ENCODE results near the gene BST1. TPM values are rescaled to one million over a fixed set of nuclear protein-coding genes. Genes with fewer than 3 reads are reported as not detected.

The BST1 gene
- total and polyA plus RNA-seq, 2 of the 8 experiments (the other 6 are each of a cell fraction or from before 2014, with no cell fraction given) = 0.52 to 0.54 TPM

DNA sequence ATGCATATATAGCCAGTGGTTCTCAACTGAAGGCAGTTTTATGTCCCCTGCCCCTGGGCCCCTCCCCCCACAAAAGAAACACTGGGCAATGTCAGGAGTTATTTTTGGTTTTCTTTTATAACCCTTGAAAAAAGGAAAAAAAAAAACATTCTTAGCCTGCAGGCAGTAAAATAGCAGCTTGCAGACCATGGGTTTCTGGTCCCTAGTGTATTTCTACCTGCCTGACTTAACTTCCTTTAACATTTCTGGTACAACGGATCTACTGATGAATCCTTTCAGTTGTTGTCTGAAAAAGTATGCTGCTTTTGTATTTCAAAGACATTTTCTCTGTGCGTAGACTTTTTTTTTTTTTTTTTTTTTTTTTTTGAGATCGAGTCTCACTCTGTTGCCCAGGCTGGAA lies 32.3 kb upstream of the BST1 start:
- Histone ChIP-seq H2BK5ac (ENCODE audit: low read depth, low read length) (no peak overlapping the region), H3K23ac (ENCODE audit: insufficient read length) (no peak overlapping the region), H3K14ac (ENCODE audit: insufficient read length) (no peak overlapping the region), H3K4me3 (ENCODE audit: extremely low read depth in 1 of 4, insufficient read depth in 2 of 4, low read depth in 3 of 4, low read length in 4 of 4) (no peak overlapping the region), H3K27ac (ENCODE audit: low read depth, low read length) (no peak overlapping the region), H4K8ac (ENCODE audit: extremely low read depth, insufficient read depth, low read length) (no peak overlapping the region), H4K91ac (replicated peaks; ENCODE audit: insufficient read length, low read length) (no peak overlapping the region), H3K36me3 (ENCODE audit: control insufficient read depth in 2 of 4, insufficient read depth in 4 of 4, low read length in 3 of 4) (peaks cover 0 to 26% (median 8%) of the 10 kb centered on the region in 4 experiments; a peak in 6 of 8 replicates), H3K79me1 (ENCODE audit: low read depth, low read length) (no peaks in the 10 kb centered on the region), H3K4me2 (ENCODE audit: insufficient read depth in 1 of 2, low read depth in 2 of 2, low read length in 2 of 2) (no peak overlapping the region), H2BK12ac (ENCODE audit: low read depth, low read length) (no peak overlapping the region), H4K5ac (ENCODE audit: insufficient read length, low read depth, low read length) (no peak overlapping the region), H3K56ac (replicated peaks; ENCODE audit: insufficient read length, low read depth, low read length) (no peak overlapping the region), H3K4ac (replicated peaks; ENCODE audit: insufficient read length, low read depth, low read length) (no peak overlapping the region), H3K79me2 (ENCODE audit: control insufficient read depth in 1 of 2, insufficient read depth in 2 of 2, low read length in 2 of 2) (peaks cover 0 to 36% of the 10 kb centered on the region in 2 experiments; a peak in 3 of 4 replicates), H2BK120ac (replicated peaks; ENCODE audit: low read depth, low read length) (no peak overlapping the region), H3K18ac (ENCODE audit: extremely low read depth, low read length) (no peak overlapping the region), H3K4me1 (replicated peaks in 1 of 4; ENCODE audit: control insufficient read depth in 3 of 4, insufficient read depth in 4 of 4, low read length in 3 of 4) (no peaks in the 10 kb centered on the region), H2AFZ (ENCODE audit: low read length) (no peak overlapping the region), H2BK20ac (ENCODE audit: low read length) (no peak overlapping the region), H2BK15ac (ENCODE audit: low read length) (no peak overlapping the region), H3K23me2 (ENCODE audit: low read depth, low read length) (no peaks in the 10 kb centered on the region), H3K27me3 (replicated peaks in 1 of 4; ENCODE audit: control insufficient read depth in 3 of 4, extremely low read depth in 1 of 4, insufficient read depth in 3 of 4, low read length in 3 of 4) (no peaks in the 10 kb centered on the region), H3K9me3 (ENCODE audit: insufficient read depth in 2 of 2, low read depth in 1 of 2, low read length in 1 of 2) (no peaks in the 10 kb centered on the region), H2AK5ac (ENCODE audit: low read depth, low read length) (no peak overlapping the region), H3K9ac (replicated peaks in 1 of 4; ENCODE audit: extremely low read depth in 1 of 4, low read depth in 3 of 4, low read length in 3 of 4) (no peak overlapping the region), H4K20me1 (replicated peaks in 1 of 2; ENCODE audit: control insufficient read depth in 1 of 2, insufficient read depth in 2 of 2, low read length in 2 of 2) (peaks cover 0 to 4% of the 10 kb centered on the region in 2 experiments)
- FAIRE-seq (no peak), DNase-seq (ENCODE audit: low read depth in 1 of 2, low spot score in 2 of 2) (no peak)
- ChIA-PET CTCF (ENCODE audit: partially characterized antibody) (interaction anchor here (0.7 to 1.2 kb wide), 2 partner anchors 11 to 12 kb away, joined by 3 read pairs; no protein-coding TSS in a partner anchor), POLR2A (ENCODE audit: partially characterized antibody) (interaction anchor here (0.8 to 0.9 kb wide), 3 partner anchors 10 to 16 kb away, joined by 3 read pairs; partner anchors contain the start of gene FBXL5)
- 84% methylated on average over 2 of the region's 3 CpGs; no CpG with 5 or more reads in 1 of the 2 experiments for WGBS, 2 experiments (ENCODE audit: extremely low coverage in 1 of 2, insufficient coverage in 1 of 2, insufficient read length in 1 of 2, insufficient replicate concordance in 2 of 2, low coverage in 1 of 2, low lambda C conversion rate in 2 of 2, missing lambda C conversion rate in 1 of 2)
- TF ChIP-seq RFX5 (IDR thresholded peaks at IDR 0.05; ENCODE audit: borderline replicate concordance, low read depth, low read length) (no peak), SIX5 (IDR thresholded peaks at IDR 0.05; ENCODE audit: low read depth, low read length) (no peak)
- TF ChIP-seq, protein P1, sequence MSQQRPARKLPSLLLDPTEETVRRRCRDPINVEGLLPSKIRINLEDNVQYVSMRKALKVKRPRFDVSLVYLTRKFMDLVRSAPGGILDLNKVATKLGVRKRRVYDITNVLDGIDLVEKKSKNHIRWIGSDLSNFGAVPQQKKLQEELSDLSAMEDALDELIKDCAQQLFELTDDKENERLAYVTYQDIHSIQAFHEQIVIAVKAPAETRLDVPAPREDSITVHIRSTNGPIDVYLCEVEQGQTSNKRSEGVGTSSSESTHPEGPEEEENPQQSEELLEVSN (IDR thresholded peaks at IDR 0.05) = no peak
- TF ChIP-seq, protein P2, sequence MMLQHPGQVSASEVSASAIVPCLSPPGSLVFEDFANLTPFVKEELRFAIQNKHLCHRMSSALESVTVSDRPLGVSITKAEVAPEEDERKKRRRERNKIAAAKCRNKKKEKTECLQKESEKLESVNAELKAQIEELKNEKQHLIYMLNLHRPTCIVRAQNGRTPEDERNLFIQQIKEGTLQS (IDR thresholded peaks at IDR 0.05; ENCODE audit: insufficient read depth, low read depth, low read length) = no peak
